ENCODE data around the gene KRT8. TPM values are rescaled to one million over a fixed set of nuclear protein-coding genes. Genes with fewer than 3 reads are reported as not detected.

KRT8 gene
- 1.9 and 5.6 TPM in 2 replicates for total RNA-seq

GRCh38 chr12:52904509-52905300, at the start of gene KRT8:
KRT8 (minus strand) TSS chr12:52905076; CDS start chr12:52904981, 95 bp downstream.

GRCh38 chr12:52848661-52849255, 56.1 kb downstream of the KRT8 start, which contains the start of gene KRT78:
KRT78 (minus strand) TSS chr12:52848994; CDS start chr12:52848930, 64 bp downstream.

Other genes with a start within 250 kb of the KRT8 start
- gene KRT1, start 224.7 kb downstream of the KRT8 start, total RNA-seq, result not detected in 2 replicates
- gene KRT77, start 201.6 kb downstream of the KRT8 start, total RNA-seq, result not detected in 2 replicates
- not detected in 2 replicates for gene KRT76, start 127.7 kb downstream of the KRT8 start, total RNA-seq
- gene KRT3, start 109.0 kb downstream of the KRT8 start, total RNA-seq, result not detected in 2 replicates
- not detected in 2 replicates for gene KRT4, start 91.0 kb downstream of the KRT8 start, total RNA-seq
- not detected in 2 replicates for gene KRT79, start 70.8 kb downstream of the KRT8 start, total RNA-seq
- not detected in 2 replicates for gene KRT78, start 56.1 kb downstream of the KRT8 start, total RNA-seq
- 6.0 and 8.3 TPM in 2 replicates for gene KRT18, start 44.0 kb upstream of the KRT8 start, total RNA-seq
- 992 and 1,491 TPM in 2 replicates for gene EIF4B, start 101.4 kb upstream of the KRT8 start, total RNA-seq
- gene TNS2, start 145.0 kb upstream of the KRT8 start, total RNA-seq, result 62.3 and 128 TPM in 2 replicates
- 20.2 and 28.4 TPM in 2 replicates for gene SPRYD3, start 174.3 kb upstream of the KRT8 start, total RNA-seq
- 1,261 and 1,775 TPM in 2 replicates for gene IGFBP6, start 192.6 kb upstream of the KRT8 start, total RNA-seq
- not detected in 2 replicates for gene SOAT2, start 198.4 kb upstream of the KRT8 start, total RNA-seq

Measured in smooth muscle cell of trachea (primary cell).